Embryonic facial prominence (tissue), 1 donor: ENCODE measurements around the gene TENM3.

ENCODE experiments used
- DNase-seq: peaks from one replicate; pipeline ENCODE4 v3.0.0-alpha.2; 2016; ENCODE audit errors: extremely low spot score

TENM3 gene

GRCh38 chr4:182624281-182624680 lies 381.1 kb downstream of the TENM3 start:
- DNase-seq: no peak

- no peak for DNase-seq
Measured at GRCh38 chr4:182625193-182625592, 382.0 kb downstream of the TENM3 start.

GRCh38 chr4:182627996-182628395 lies 384.8 kb downstream of the TENM3 start:
- DNase-seq: no peak

- DNase-seq: no peak
Measured at GRCh38 chr4:182628544-182628943, 385.3 kb downstream of the TENM3 start.

- DNase-seq: no peak
Measured at GRCh38 chr4:182629096-182629495, 385.9 kb downstream of the TENM3 start.

GRCh38 chr4:182640491-182640890 lies 397.3 kb downstream of the TENM3 start:
- no peak for DNase-seq

- DNase-seq: no peak
Measured at GRCh38 chr4:182640932-182641331, 397.7 kb downstream of the TENM3 start.

- DNase-seq: no peak
Measured at GRCh38 chr4:182642831-182643230, 399.6 kb downstream of the TENM3 start.

GRCh38 chr4:182643801-182644682 lies 400.8 kb downstream of the TENM3 start:
- DNase-seq: no peak

GRCh38 chr4:182644683-182645050 lies 401.5 kb downstream of the TENM3 start:
- DNase-seq: no peak

GRCh38 chr4:182645511-182645910 lies 402.3 kb downstream of the TENM3 start:
- DNase-seq: no peak

GRCh38 chr4:182647646-182648300 lies 404.6 kb downstream of the TENM3 start:
- no peak for DNase-seq

- no peak for DNase-seq
Measured at GRCh38 chr4:182648766-182649165, 405.6 kb downstream of the TENM3 start.

- no peak for DNase-seq
Measured at GRCh38 chr4:182649698-182650477, 406.7 kb downstream of the TENM3 start.

GRCh38 chr4:182653596-182653995 lies 410.4 kb downstream of the TENM3 start:
- DNase-seq: no peak

- DNase-seq: no peak
Measured at GRCh38 chr4:182655340-182655739, 412.1 kb downstream of the TENM3 start.

- no peak for DNase-seq
Measured at GRCh38 chr4:182662551-182662950, 419.3 kb downstream of the TENM3 start.

GRCh38 chr4:182671231-182671630 lies 428.0 kb downstream of the TENM3 start:
- DNase-seq: no peak

GRCh38 chr4:182671749-182672148 lies 428.5 kb downstream of the TENM3 start:
- DNase-seq: no peak

GRCh38 chr4:182678590-182678989 lies 435.4 kb downstream of the TENM3 start:
- no peak for DNase-seq

- DNase-seq: no peak
Measured at GRCh38 chr4:182679533-182679932, 436.3 kb downstream of the TENM3 start.

GRCh38 chr4:182680234-182680653 lies 437.0 kb downstream of the TENM3 start:
- DNase-seq: no peak
